HL-60 (cell line): ENCODE data around the gene AKAP8L.

Experiments
- DNase-seq, 2 experiments: peaks; one replicate each; pipeline ENCODE4 v3.0.0-alpha.2; 2010 to 2020; ENCODE audit warnings: low read depth in 1 of 2, low spot score in 1 of 2
- H3K27ac ChIP-seq: fragments of 250-450 bp; sonication (Bioruptor Pico); replicated peaks from 2 replicates; pipeline ENCODE4 v1.5.1; 2020; ENCODE audit warnings: mild to moderate bottlenecking, moderate library complexity
- H3K27me3 ChIP-seq: fragments of 250-450 bp; sonication (Bioruptor Pico); 2 replicates; pipeline ENCODE4 v1.5.1; 2021; ENCODE audit warnings: mild to moderate bottlenecking, moderate library complexity; ENCODE audit not compliant: insufficient read depth, poor library complexity, severe bottlenecking
- H3K4me3 ChIP-seq: replicated peaks from 2 replicates; pipeline ENCODE4 v1.5.1; 2011; ENCODE audit warnings: mild to moderate bottlenecking, control low read depth, low read length; ENCODE audit not compliant: insufficient read depth
- GABPA ChIP-seq: IDR thresholded peaks from 2 replicates; pipeline ENCODE4 v1.6.1; 2012; ENCODE audit warnings: low read depth
- POLR2AphosphoS5 ChIP-seq: IDR thresholded peaks from 2 replicates; pipeline ENCODE4 v1.6.1; 2012; ENCODE audit warnings: low read depth
- SPI1 ChIP-seq: IDR thresholded peaks from 2 replicates; pipeline ENCODE4 v1.6.1; 2012; ENCODE audit warnings: low read depth, mild to moderate bottlenecking, borderline replicate concordance
- TF ChIP-seq, protein P1 (sequence below): IDR thresholded peaks from 2 replicates; pipeline ENCODE4 v1.6.1; 2012; ENCODE audit warnings: low read depth; ENCODE audit not compliant: insufficient replicate concordance
- TF ChIP-seq, protein P2 (sequence below): IDR thresholded peaks from one replicate; pipeline ENCODE4 v1.5.1; 2011; ENCODE audit warnings: low read length, control low read depth, inconsistent platforms; ENCODE audit not compliant: insufficient read depth

The AKAP8L gene

DNA sequence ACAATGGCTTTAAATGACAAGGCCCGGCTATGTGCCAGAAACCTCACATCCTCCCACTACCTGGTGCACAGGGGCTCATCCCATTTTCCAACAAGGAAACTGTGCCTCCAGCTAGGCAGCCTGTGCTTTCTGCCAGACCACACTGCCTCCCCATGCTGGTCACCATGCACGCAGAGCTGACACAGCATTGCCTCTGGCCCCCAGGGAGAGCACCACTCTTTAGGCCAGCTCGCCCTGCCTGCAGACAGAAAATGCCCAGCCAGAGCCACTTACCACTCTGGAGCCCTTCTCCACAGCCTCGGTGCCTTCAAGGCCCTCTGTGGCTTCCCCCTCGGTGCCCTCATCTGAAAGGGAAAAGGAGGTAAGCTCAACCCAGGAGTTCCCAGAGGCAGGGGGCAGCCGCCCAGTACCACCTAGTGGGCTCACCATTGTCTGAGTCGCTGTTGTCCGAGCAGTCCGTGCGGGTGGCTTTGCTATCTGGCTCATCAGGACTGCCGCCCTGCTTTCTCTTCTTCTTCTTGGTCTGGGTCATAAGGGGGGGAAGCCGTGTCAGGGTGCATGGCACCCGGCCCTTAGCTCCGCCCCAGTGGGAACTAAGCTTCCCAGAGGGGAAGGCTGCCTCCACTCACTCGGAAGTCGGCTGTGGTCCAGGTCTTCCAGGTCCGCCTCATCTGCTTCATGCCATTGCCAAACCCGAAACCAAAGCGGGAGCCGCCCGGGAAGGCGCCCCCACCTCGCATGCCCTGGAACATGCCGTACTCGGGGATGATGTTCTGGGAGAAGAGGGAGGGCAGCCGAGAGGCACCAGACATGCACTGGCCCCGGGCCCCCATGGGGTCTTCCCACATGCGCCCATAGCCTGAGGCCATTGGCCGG lies 18.0 kb downstream of the AKAP8L start:
- Histone ChIP-seq H3K27ac (no peak overlapping the region), H3K27me3 (no peaks in the 10 kb centered on the region), H3K4me3 (no peak overlapping the region)
- TF ChIP-seq, protein P1, sequence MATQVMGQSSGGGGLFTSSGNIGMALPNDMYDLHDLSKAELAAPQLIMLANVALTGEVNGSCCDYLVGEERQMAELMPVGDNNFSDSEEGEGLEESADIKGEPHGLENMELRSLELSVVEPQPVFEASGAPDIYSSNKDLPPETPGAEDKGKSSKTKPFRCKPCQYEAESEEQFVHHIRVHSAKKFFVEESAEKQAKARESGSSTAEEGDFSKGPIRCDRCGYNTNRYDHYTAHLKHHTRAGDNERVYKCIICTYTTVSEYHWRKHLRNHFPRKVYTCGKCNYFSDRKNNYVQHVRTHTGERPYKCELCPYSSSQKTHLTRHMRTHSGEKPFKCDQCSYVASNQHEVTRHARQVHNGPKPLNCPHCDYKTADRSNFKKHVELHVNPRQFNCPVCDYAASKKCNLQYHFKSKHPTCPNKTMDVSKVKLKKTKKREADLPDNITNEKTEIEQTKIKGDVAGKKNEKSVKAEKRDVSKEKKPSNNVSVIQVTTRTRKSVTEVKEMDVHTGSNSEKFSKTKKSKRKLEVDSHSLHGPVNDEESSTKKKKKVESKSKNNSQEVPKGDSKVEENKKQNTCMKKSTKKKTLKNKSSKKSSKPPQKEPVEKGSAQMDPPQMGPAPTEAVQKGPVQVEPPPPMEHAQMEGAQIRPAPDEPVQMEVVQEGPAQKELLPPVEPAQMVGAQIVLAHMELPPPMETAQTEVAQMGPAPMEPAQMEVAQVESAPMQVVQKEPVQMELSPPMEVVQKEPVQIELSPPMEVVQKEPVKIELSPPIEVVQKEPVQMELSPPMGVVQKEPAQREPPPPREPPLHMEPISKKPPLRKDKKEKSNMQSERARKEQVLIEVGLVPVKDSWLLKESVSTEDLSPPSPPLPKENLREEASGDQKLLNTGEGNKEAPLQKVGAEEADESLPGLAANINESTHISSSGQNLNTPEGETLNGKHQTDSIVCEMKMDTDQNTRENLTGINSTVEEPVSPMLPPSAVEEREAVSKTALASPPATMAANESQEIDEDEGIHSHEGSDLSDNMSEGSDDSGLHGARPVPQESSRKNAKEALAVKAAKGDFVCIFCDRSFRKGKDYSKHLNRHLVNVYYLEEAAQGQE, result no peak
- TF ChIP-seq SPI1 (no peak), GABPA (no peak), POLR2AphosphoS5 (no peak)
- TF ChIP-seq, protein P2, sequence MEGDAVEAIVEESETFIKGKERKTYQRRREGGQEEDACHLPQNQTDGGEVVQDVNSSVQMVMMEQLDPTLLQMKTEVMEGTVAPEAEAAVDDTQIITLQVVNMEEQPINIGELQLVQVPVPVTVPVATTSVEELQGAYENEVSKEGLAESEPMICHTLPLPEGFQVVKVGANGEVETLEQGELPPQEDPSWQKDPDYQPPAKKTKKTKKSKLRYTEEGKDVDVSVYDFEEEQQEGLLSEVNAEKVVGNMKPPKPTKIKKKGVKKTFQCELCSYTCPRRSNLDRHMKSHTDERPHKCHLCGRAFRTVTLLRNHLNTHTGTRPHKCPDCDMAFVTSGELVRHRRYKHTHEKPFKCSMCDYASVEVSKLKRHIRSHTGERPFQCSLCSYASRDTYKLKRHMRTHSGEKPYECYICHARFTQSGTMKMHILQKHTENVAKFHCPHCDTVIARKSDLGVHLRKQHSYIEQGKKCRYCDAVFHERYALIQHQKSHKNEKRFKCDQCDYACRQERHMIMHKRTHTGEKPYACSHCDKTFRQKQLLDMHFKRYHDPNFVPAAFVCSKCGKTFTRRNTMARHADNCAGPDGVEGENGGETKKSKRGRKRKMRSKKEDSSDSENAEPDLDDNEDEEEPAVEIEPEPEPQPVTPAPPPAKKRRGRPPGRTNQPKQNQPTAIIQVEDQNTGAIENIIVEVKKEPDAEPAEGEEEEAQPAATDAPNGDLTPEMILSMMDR, result no peak
- no peak for DNase-seq

DNA sequence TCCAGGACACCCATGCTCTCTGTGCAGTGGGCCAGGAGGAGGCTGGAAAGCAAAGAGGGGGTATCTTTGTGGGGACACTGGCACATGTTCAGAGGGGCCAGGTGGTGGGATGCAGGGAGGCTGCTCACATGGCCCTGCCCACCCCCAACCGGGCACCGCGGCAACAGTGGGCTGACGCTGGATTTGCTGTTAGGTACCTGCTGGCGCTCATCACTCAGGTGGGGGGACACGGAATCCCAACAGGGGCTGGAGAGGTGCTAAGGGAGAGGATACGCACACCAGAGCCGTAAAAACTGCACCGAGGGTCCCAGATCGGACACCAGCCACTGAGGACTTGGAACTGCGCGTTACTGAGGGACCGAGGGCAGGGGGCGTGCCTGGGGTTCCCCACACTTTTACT lies 19.2 kb downstream of the AKAP8L start:
- no peak for DNase-seq
- Histone ChIP-seq H3K27me3 (no peaks in the 10 kb centered on the region), H3K4me3 (no peak overlapping the region), H3K27ac (no peak overlapping the region)
- no peak for TF ChIP-seq SPI1
- TF ChIP-seq, protein P1, result no peak
- TF ChIP-seq POLR2AphosphoS5, result no peak
- TF ChIP-seq, protein P2, result no peak
- no peak for TF ChIP-seq GABPA

DNA sequence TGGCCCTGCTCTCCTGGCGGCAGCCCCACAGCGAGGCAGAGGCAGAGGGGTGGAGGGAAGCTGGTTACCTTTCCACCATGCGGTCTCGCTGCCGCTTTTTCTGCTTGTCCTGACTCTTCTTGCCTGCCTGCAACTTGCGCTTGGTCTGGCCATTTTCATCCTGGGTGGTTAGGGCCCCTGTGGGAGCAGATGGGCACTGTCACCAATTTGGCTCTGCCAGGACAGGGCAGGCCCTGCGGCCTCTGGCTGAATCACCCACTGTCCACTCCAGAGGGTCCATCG lies 19.6 kb downstream of the AKAP8L start:
- no peak for DNase-seq
- no peak overlapping the region for H3K4me3 ChIP-seq
- TF ChIP-seq GABPA (no peak), SPI1 (no peak), POLR2AphosphoS5 (no peak)
- TF ChIP-seq, protein P1, result no peak
- TF ChIP-seq, protein P2, result no peak
- no peak overlapping the region for H3K27ac ChIP-seq
- no peaks in the 10 kb centered on the region for H3K27me3 ChIP-seq
